T-cell (primary cell): ENCODE results near the gene CFAP251. TPM values are rescaled to one million over a fixed set of nuclear protein-coding genes. Genes with fewer than 3 reads are reported as not detected.
A peak's percentile ranks its signal among the peaks of the same experiment; 100 is the strongest.

ENCODE experiments used
- ATAC-seq, 4 experiments: fragments of 200-7000 bp in 3 of 4; fragments of 150-1000 bp in 1 of 4; cut with Tn5 transposase; replicated peaks in 1 of 4; 1 replicate in 3 of 4; 2 replicates in 1 of 4; pipeline ENCODE4 v1.10.0; 2021; ENCODE audit warnings: moderate library complexity in 3 of 4, mild to moderate bottlenecking in 2 of 4, moderate number of reproducible peaks in 1 of 4
- CTCF ChIA-PET, 2 donors: fragments of 300-600 bp; sonication (Branson Sonifier 250); formaldehyde crosslinking; loops; one replicate each; lab custom pipeline; 2022; ENCODE audit warnings: antibody characterized with exemption in 2 of 2; lab: Charles Lee
- POLR2A ChIA-PET, 2 donors: fragments of 300-600 bp; sonication (Branson Sonifier 250); formaldehyde crosslinking; loops; one replicate each; lab custom pipeline; 2022; ENCODE audit warnings: antibody characterized with exemption in 2 of 2; lab: Charles Lee
- DNase-seq, 35 experiments: peaks; one replicate each; pipeline versions ENCODE4 v3.0.0 to v3.0.0-alpha.2; 2013 to 2023
- H3K27ac ChIP-seq: one replicate; pipeline ENCODE4 v1.5.1; 2013; ENCODE audit warnings: low read length
- H3K27me3 ChIP-seq, 2 experiments: replicated peaks in 1 of 2; 1 replicate in 1 of 2; 2 replicates in 1 of 2; pipeline versions ENCODE4 v1.6.1 to v1.7.0; 2013; ENCODE audit warnings: low read length in 1 of 2, mixed read lengths in 1 of 2; ENCODE audit not compliant: control insufficient read depth in 2 of 2, insufficient read depth in 2 of 2; ENCODE audit errors: extremely low read depth in 1 of 2
- H3K36me3 ChIP-seq, 2 donors: 1 replicate in 1 of 2; 2 replicates in 1 of 2; pipeline versions ENCODE4 v1.6.1 to v1.7.0; 2013; ENCODE audit warnings: low read length in 1 of 2; ENCODE audit not compliant: control insufficient read depth in 2 of 2, insufficient read depth in 1 of 2; ENCODE audit errors: extremely low read depth in 1 of 2
- H3K4me1 ChIP-seq, 2 experiments: 1 replicate in 1 of 2; 2 replicates in 1 of 2; pipeline versions ENCODE4 v1.6.1 to v1.7.0; 2013; ENCODE audit warnings: low read length in 2 of 2, mixed read lengths in 1 of 2; ENCODE audit not compliant: insufficient read depth in 2 of 2, control insufficient read depth in 1 of 2; ENCODE audit errors: extremely low read depth in 1 of 2
- H3K4me3 ChIP-seq, 2 donors: 1 replicate in 1 of 2; 2 replicates in 1 of 2; pipeline versions ENCODE4 v1.5.1 to v1.7.0; 2013; ENCODE audit warnings: mild to moderate bottlenecking in 2 of 2, low read length in 1 of 2, moderate library complexity in 1 of 2; ENCODE audit not compliant: control insufficient read depth in 1 of 2; ENCODE audit errors: extremely low read depth in 1 of 2
- H3K9me3 ChIP-seq: 2 replicates; pipeline ENCODE4 v1.7.0; 2013
- H3K27ac Mint-ChIP-seq, 2 donors: one replicate each; pipeline ENCODE4 v1.8.0; 2020 to 2021; ENCODE audit warnings: mild to moderate bottlenecking in 2 of 2, mixed read lengths in 2 of 2
- H3K27me3 Mint-ChIP-seq, 2 donors: one replicate each; pipeline ENCODE4 v1.8.0; 2021 to 2022; ENCODE audit warnings: mixed read lengths in 2 of 2
- H3K36me3 Mint-ChIP-seq: one replicate; pipeline ENCODE4 v1.8.0; 2021; ENCODE audit warnings: mixed read lengths
- H3K4me1 Mint-ChIP-seq, 3 donors: one replicate each; pipeline ENCODE4 v1.8.0; 2020 to 2022; ENCODE audit warnings: mixed read lengths in 3 of 3, mild to moderate bottlenecking in 1 of 3
- H3K4me3 Mint-ChIP-seq, 3 donors: one replicate each; pipeline ENCODE4 v1.8.0; 2020 to 2022; ENCODE audit warnings: mild to moderate bottlenecking in 3 of 3, mixed read lengths in 3 of 3, moderate library complexity in 3 of 3
- H3K9me3 Mint-ChIP-seq, 3 donors: one replicate each; pipeline ENCODE4 v1.8.0; 2020 to 2022; ENCODE audit warnings: mixed read lengths in 3 of 3
- WGBS: methylation state at CpG from one replicate; pipeline ENCODE4 v1.1.5; 2013; ENCODE audit warnings: missing lambda C conversion rate; ENCODE audit not compliant: insufficient coverage; 5-methylcytosine and 5-hydroxymethylcytosine counted together
- total RNA-seq, 35 experiments: library from RNA in 6 of 35; stranded (reverse) in 6 of 35; fragments of 120-200 nt in 1 of 35; gene quantifications; one replicate each; pipeline versions ENCODE4 v1.2.1 to v1.2.4 and lab custom pipeline; 2013 to 2026

Gene CFAP251
- total RNA-seq, 5 donors from 2014 or later (not counting 1 experiment from before 2014, with no cell fraction given) = 0.50 to 0.61 (median 0.57) TPM

- WGBS = 100% methylated on average over 1 of the region's 13 CpGs
- Histone ChIP-seq H3K36me3 (no peaks in the 10 kb centered on the region), H3K27ac (no peak overlapping the region), H3K27me3 (peaks cover 0 to 6% of the 10 kb centered on the region in 2 experiments), H3K9me3 (no peaks in the 10 kb centered on the region), H3K4me3 (no peak overlapping the region), H3K4me1 (no peaks in the 10 kb centered on the region)
- Mint-ChIP-seq H3K4me1 (no peaks in the 10 kb centered on the region), H3K27me3 (no peaks in the 10 kb centered on the region), H3K36me3 (peaks cover 5% of the 10 kb centered on the region), H3K27ac (no peak overlapping the region), H3K4me3 (no peak overlapping the region), H3K9me3 (peaks cover 0 to 4% (median 2%) of the 10 kb centered on the region in 3 donors)
- ChIA-PET CTCF (no interaction called here), POLR2A (no interaction called here)
- ATAC-seq (no peak), DNase-seq (no peak)
Observed at GRCh38 chr12:121974026-121974985, 55.9 kb downstream of the CFAP251 start.

GRCh38 chr12:121975021-121975420 is 56.6 kb downstream of the CFAP251 start:
- Histone ChIP-seq H3K27me3 (peaks cover 0 to 6% of the 10 kb centered on the region in 2 experiments), H3K4me3 (no peak overlapping the region), H3K4me1 (no peaks in the 10 kb centered on the region), H3K36me3 (no peaks in the 10 kb centered on the region), H3K9me3 (no peaks in the 10 kb centered on the region), H3K27ac (no peak overlapping the region)
- H3K4me3 Mint-ChIP-seq = no peak overlapping the region
- no peak overlapping the region for H3K27ac Mint-ChIP-seq
- H3K27me3 Mint-ChIP-seq = no peaks in the 10 kb centered on the region
- H3K4me1 Mint-ChIP-seq = no peaks in the 10 kb centered on the region
- DNase-seq (no peak), ATAC-seq (no peak)
- WGBS = 94% methylated on average over 2 of the region's 6 CpGs
- POLR2A ChIA-PET = no interaction called here
- H3K9me3 Mint-ChIP-seq = peaks cover 0 to 4% (median 2%) of the 10 kb centered on the region in 3 donors
- CTCF ChIA-PET = no interaction called here
- H3K36me3 Mint-ChIP-seq = peaks cover 5% of the 10 kb centered on the region

- Mint-ChIP-seq H3K27me3 (no peaks in the 10 kb centered on the region), H3K4me1 (peaks cover 0 to 2% (median 0%) of the 10 kb centered on the region in 3 donors), H3K36me3 (peaks cover 3% of the 10 kb centered on the region), H3K4me3 (no peak overlapping the region), H3K9me3 (peaks cover 0 to 3% (median 2%) of the 10 kb centered on the region in 3 donors), H3K27ac (no peak overlapping the region)
- Histone ChIP-seq H3K4me1 (no peaks in the 10 kb centered on the region), H3K27me3 (peaks cover 0 to 6% of the 10 kb centered on the region in 2 experiments), H3K9me3 (no peaks in the 10 kb centered on the region), H3K27ac (no peak overlapping the region), H3K4me3 (no peak overlapping the region), H3K36me3 (no peaks in the 10 kb centered on the region)
- WGBS = no CpG with 5 or more reads among the region's 5 CpGs
- no peak for ATAC-seq
- no peak for DNase-seq
- CTCF ChIA-PET = no interaction called here
- POLR2A ChIA-PET = no interaction called here
Observed at GRCh38 chr12:121976950-121977349, 58.6 kb downstream of the CFAP251 start.

- no peak overlapping the region for H3K4me3 Mint-ChIP-seq
- ChIA-PET CTCF (interaction anchor here in 1 of 2 donors (0.7 kb wide), 1 partner anchor 1623 kb away, joined by 3 read pairs; no protein-coding TSS in a partner anchor), POLR2A (no interaction called here)
- peaks cover 0 to 10% (median 7%) of the 10 kb centered on the region in 3 donors for H3K4me1 Mint-ChIP-seq
- H3K9me3 Mint-ChIP-seq = no peaks in the 10 kb centered on the region
- Histone ChIP-seq H3K9me3 (no peaks in the 10 kb centered on the region), H3K27ac (no peak overlapping the region), H3K36me3 (no peaks in the 10 kb centered on the region), H3K4me3 (no peak overlapping the region), H3K4me1 (no peaks in the 10 kb centered on the region), H3K27me3 (peaks cover 0 to 13% of the 10 kb centered on the region in 2 experiments)
- H3K36me3 Mint-ChIP-seq = no peaks in the 10 kb centered on the region
- peak in 1 of 35 experiments; percentile 21 for DNase-seq
- H3K27me3 Mint-ChIP-seq = no peaks in the 10 kb centered on the region
- WGBS = 31% methylated on average over 4 of the region's 11 CpGs
- no peak overlapping the region for H3K27ac Mint-ChIP-seq
- no peak for ATAC-seq
Observed at GRCh38 chr12:121980191-121980891, 61.9 kb downstream of the CFAP251 start.

- H3K27me3 Mint-ChIP-seq = no peaks in the 10 kb centered on the region
- 58% methylated on average over 3 of the region's 14 CpGs for WGBS
- Histone ChIP-seq H3K27me3 (peaks cover 0 to 13% of the 10 kb centered on the region in 2 experiments), H3K27ac (no peak overlapping the region), H3K36me3 (no peaks in the 10 kb centered on the region), H3K9me3 (no peaks in the 10 kb centered on the region), H3K4me1 (no peaks in the 10 kb centered on the region), H3K4me3 (no peak overlapping the region)
- no peak for ATAC-seq
- ChIA-PET POLR2A (no interaction called here), CTCF (interaction anchor here in 1 of 2 donors (0.7 kb wide), 1 partner anchor 1624 kb away, joined by 3 read pairs; no protein-coding TSS in a partner anchor)
- no peaks in the 10 kb centered on the region for H3K9me3 Mint-ChIP-seq
- peaks cover 0 to 10% (median 7%) of the 10 kb centered on the region in 3 donors for H3K4me1 Mint-ChIP-seq
- no peak overlapping the region for H3K4me3 Mint-ChIP-seq
- no peaks in the 10 kb centered on the region for H3K36me3 Mint-ChIP-seq
- no peak overlapping the region for H3K27ac Mint-ChIP-seq
- DNase-seq = no peak
Observed at GRCh38 chr12:121980892-121981272, 62.5 kb downstream of the CFAP251 start.

- ChIA-PET CTCF (no interaction called here), POLR2A (no interaction called here)
- no peaks in the 10 kb centered on the region for H3K9me3 ChIP-seq
- Mint-ChIP-seq H3K4me1 (peaks cover 0 to 10% (median 7%) of the 10 kb centered on the region in 3 donors), H3K27ac (no peak overlapping the region), H3K36me3 (no peaks in the 10 kb centered on the region), H3K4me3 (no peak overlapping the region), H3K27me3 (no peaks in the 10 kb centered on the region), H3K9me3 (no peaks in the 10 kb centered on the region)
- WGBS = 85% methylated on average over 5 of the region's 8 CpGs
- ATAC-seq (no peak), DNase-seq (no peak)
- no peaks in the 10 kb centered on the region for H3K4me1 ChIP-seq
- H3K36me3 ChIP-seq = no peaks in the 10 kb centered on the region
- H3K4me3 ChIP-seq = no peak overlapping the region
- H3K27ac ChIP-seq = no peak overlapping the region
- H3K27me3 ChIP-seq = peaks cover 0 to 8% of the 10 kb centered on the region in 2 experiments
Observed at GRCh38 chr12:121981456-121981855, 63.1 kb downstream of the CFAP251 start.
